Measurements from ENCODE around the gene USP32.
"Not testable (repeated sequence)": the region's sequence is repeated elsewhere in the genome, so short reads cannot be mapped to it uniquely, and the experiment has no call there.

The USP32 gene

GRCh38 chr17:60426596-60426995 is 34.7 kb upstream of the USP32 start:
- no peak overlapping the region for H3K4me3 ChIP-seq (ENCODE audit: low read depth, low read length)
- TF ChIP-seq CTCF (IDR thresholded peaks at IDR 0.05; ENCODE audit: borderline replicate concordance, insufficient read depth, low read depth, low read length): no peak

- H3K4me3 ChIP-seq (ENCODE audit: low read depth, low read length): no peak overlapping the region
- TF ChIP-seq CTCF (IDR thresholded peaks at IDR 0.05; ENCODE audit: borderline replicate concordance, insufficient read depth, low read depth, low read length): no peak
Observed at GRCh38 chr17:60425626-60426025, 33.7 kb upstream of the USP32 start.

- H3K4me3 ChIP-seq (ENCODE audit: low read depth, low read length): no peak overlapping the region
- no peak for TF ChIP-seq CTCF (IDR thresholded peaks at IDR 0.05; ENCODE audit: borderline replicate concordance, insufficient read depth, low read depth, low read length)
Observed at GRCh38 chr17:60423865-60424264, 31.9 kb upstream of the USP32 start.

- no peak for TF ChIP-seq CTCF (IDR thresholded peaks at IDR 0.05; ENCODE audit: borderline replicate concordance, insufficient read depth, low read depth, low read length)
- peak within 1 kb of the TSS; percentile 54 for H3K4me3 ChIP-seq (ENCODE audit: low read depth, low read length)
Observed at GRCh38 chr17:60422162-60422665, 30.3 kb upstream of the USP32 start, which contains the start of gene CHCT1. TSS of gene CHCT1 (plus strand) at chr17:60422489. CDS start at chr17:60422593, 104 bp downstream.

GRCh38 chr17:60421273-60422161 is 29.6 kb upstream of the USP32 start:
- TF ChIP-seq CTCF (IDR thresholded peaks at IDR 0.05; ENCODE audit: borderline replicate concordance, insufficient read depth, low read depth, low read length): peak; percentile 73
- peak overlapping the region; percentile 54 for H3K4me3 ChIP-seq (ENCODE audit: low read depth, low read length)

- H3K4me3 ChIP-seq (ENCODE audit: low read depth, low read length): not testable (repeated sequence)
Observed at GRCh38 chr17:60419875-60420274, 27.9 kb upstream of the USP32 start.

GRCh38 chr17:60419003-60419402 is 27.1 kb upstream of the USP32 start:
- H3K4me3 ChIP-seq (ENCODE audit: low read depth, low read length): not testable (repeated sequence)

GRCh38 chr17:60416368-60416925 is 24.5 kb upstream of the USP32 start:
- H3K4me3 ChIP-seq (ENCODE audit: low read depth, low read length): no peak overlapping the region
- TF ChIP-seq CTCF (IDR thresholded peaks at IDR 0.05; ENCODE audit: borderline replicate concordance, insufficient read depth, low read depth, low read length): no peak
